NK-92 (cell line): Measurements from ENCODE around the gene NPHS1.
"Not testable (repeated sequence)": the region's sequence is repeated elsewhere in the genome, so short reads cannot be mapped to it uniquely, and the experiment has no call there.

Experiments used
- DNase-seq: peaks from one replicate; lab custom pipeline; 2025; ENCODE audit not compliant: unreplicated experiment; lab: John Stamatoyannopoulos, UW

NPHS1 gene

DNA sequence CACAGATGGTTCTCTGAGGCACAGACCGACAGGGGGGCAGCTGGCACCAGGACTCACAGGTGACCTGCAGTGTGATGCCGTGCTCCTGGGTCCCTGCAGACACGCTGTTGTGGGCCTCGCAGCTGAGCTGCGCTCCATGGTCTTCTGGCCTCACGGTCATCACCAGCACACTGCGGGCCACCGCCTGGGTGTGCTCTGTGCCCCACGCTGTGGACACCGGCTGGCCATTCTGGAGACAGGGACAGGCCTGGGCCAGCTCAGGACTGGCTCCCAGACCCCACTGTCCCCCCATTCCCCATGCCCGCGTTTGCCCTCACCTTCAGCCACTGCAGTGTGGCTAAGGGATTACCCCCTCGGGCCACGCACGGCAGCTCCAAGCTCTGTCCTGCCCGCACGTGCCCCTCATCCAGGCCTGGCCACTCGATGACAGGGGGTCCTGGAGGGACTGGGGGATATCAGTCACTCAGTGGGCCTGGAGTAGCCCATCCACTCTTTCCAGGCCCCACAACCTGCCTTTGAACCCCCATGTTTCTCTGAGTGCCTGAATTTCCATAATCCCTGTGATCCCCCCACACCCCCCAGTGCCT, 3.3 kb downstream of the NPHS1 start:
- DNase-seq: no peak

- DNase-seq: no peak
Observed at GRCh38 chr19:35848486-35848885, 3.8 kb downstream of the NPHS1 start.

GRCh38 chr19:35847911-35848310, 4.4 kb downstream of the NPHS1 start:
- DNase-seq: no peak

- DNase-seq: no peak
Observed at GRCh38 chr19:35846038-35846668, 6.2 kb downstream of the NPHS1 start.

GRCh38 chr19:35845215-35846037, 6.9 kb downstream of the NPHS1 start:
- DNase-seq: no peak

GRCh38 chr19:35844482-35845214, 7.7 kb downstream of the NPHS1 start:
- no peak for DNase-seq

DNA sequence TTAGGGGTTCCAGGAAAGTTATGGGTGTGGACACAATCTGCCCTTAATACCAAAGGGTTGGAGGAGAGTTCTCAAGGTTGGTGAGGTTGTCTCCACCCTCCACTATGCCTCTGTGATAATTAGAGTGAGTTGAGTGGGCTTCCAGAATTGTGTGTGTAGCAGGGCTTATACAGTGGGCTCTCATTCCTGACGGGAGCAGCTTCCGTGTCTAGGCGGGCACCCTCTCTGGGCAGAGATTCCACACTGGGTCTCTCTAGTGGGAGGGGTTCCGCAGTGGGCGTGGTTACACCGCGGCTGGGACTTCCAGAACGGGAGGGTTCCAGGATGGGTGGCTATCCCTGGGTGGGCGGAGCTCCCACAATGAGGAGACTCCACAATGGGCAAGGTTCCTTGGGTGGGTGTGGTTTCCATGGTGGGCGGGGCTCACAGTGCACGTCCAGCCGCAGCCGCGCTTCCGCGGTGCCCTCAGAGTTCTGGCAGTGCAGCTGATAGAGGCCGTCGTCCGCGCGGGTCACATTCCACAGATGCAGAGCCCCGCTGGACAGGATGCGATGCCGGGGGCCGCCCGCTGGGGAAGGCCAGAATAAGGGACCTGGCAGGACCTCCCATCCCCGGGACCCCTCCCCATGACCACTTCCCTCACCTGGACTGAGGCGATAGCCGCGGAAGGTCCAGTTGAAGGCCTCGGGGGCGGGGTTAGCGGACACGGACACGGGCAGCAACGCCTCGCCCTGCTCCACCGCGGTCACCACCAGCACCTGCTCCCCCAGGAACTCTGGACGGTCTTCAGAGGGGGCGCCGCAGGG, 8.4 kb downstream of the NPHS1 start:
- DNase-seq: no peak

- DNase-seq: no peak
Observed at GRCh38 chr19:35842666-35843272, 9.5 kb downstream of the NPHS1 start.

DNA sequence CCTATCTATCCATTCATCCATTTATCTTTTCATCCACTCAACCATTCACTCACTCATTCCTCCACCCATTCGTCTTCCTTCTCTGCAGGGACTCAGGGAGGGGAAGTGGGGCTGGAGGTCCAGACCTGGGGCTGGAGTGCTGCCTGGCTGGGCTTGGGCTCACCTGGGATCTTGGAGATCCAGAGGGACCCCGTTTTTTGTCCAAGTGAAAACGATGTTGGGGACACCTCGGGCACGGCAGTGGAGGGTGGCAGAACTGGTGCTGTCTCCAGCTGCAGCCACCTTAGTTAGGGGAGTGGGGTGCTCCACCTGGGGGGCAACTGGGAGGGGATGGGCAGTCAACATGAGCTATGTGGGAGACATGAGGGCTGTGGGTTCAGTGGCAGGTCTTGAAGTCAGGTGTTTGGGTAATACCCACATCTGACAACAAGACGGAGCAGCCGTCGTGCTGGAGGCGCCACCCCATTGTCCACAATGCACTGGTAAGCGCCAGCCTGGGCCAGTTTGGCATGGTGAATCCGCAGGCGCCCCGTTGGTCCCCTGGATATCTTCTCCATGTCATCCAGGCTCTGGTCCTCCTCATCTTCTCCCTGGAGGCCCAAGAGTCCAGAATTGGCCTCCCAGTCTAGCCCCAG, 10.2 kb downstream of the NPHS1 start:
- no peak for DNase-seq

DNA sequence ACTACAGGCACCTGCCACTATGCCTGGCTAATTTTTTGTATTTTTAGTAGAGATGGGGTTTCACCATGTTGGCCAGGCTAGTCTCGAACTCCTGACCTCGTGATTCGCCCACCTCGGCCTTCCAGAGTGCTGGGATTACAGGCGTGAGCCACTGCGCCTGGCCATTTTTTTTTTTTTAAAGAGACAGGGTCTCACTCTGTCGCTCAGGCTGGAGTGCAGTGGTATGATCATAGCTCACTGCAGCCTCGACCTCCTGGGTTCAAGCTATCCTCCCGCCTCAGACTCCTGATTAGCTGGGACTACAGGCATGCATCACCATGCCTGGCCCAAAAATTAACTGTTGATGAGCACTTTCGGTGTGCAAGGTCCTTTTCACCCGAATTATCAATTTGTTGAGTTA, 16.2 kb downstream of the NPHS1 start:
- not testable (repeated sequence) for DNase-seq

GRCh38 chr19:35833972-35834371, 18.3 kb downstream of the NPHS1 start:
- DNase-seq: no peak

- no peak for DNase-seq
Observed at GRCh38 chr19:35832054-35832453, 20.2 kb downstream of the NPHS1 start.

DNA sequence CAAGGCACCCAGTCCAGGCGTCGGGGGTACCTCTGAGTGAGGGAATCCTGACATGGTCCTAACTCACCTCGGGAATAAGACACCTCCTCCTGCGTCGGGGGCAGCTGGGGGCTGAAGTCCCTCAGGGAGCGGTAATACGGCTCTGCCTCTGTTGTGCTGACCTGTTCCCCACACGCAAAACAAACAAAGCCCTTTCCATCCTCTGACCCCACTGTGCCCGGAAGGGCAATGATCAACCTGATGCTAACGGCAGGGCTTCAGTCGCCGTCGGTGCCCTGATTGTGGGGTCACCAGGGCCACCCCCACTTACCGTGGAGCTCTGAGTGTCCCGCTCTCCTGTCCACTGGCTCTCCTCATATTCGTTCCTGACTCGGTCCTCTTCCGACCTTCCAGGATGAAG, 21.3 kb downstream of the NPHS1 start:
- DNase-seq: no peak

- no peak for DNase-seq
Observed at GRCh38 chr19:35828692-35829301, 23.5 kb downstream of the NPHS1 start.

DNA sequence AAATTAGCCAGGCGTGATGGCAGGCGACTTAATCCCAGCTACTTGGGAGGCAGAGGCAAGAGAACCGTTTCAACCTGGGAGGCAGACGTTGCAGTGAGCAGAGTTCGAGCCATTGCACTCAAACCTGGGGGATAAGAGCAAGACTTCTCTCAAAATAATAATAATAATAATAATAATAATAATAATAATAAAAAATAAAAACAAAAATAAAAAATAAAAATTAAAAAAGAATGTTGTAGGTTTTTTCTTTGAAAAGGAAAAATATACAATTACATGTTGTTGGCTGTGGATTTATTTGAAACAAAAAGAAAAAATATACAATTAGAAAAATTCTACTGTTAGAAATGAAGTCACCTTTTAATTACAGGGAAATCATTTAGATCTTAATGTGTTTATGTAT, 28.2 kb downstream of the NPHS1 start:
- DNase-seq: no peak

DNA sequence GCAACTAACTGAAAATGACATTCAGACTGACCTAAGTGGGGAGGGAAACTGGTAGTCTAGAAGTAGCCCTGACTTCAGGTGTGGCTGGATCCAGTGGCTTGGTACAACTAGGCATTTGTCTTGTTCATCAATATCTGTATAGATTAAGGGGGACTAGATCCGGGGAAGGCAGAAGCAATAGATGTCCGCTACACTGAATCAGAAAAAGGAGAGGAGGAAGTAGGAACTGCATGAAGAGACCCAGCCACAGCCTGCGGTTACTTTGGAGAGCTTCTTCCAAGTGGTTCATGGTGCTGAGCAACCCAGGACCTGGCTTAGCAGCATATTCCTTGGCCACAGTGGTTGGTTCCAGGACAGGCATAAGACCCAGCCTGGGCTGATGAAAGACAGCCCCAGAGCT, 29.7 kb downstream of the NPHS1 start:
- DNase-seq: no peak

- no peak for DNase-seq
Observed at GRCh38 chr19:35818445-35818844, 33.9 kb downstream of the NPHS1 start.

DNA sequence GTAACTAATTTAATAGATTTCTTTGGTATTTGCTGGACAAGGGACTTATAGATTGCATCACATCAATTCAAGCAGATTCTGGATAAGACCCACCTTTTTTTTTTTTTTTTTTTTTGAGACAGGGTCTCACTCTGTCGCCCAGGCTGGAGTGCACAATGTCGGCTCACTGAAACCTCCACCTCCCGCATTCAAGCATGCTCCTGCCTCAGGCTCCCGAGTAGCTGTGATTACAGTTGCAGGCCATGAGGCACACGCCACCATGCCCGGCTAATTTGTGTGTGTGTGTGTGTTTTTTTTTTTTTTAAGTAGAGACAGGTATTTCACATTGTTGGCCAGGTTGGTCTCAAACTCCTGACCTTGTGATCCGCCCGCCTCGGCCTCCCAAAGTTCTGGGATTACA, 35.5 kb downstream of the NPHS1 start:
- no peak for DNase-seq

DNA sequence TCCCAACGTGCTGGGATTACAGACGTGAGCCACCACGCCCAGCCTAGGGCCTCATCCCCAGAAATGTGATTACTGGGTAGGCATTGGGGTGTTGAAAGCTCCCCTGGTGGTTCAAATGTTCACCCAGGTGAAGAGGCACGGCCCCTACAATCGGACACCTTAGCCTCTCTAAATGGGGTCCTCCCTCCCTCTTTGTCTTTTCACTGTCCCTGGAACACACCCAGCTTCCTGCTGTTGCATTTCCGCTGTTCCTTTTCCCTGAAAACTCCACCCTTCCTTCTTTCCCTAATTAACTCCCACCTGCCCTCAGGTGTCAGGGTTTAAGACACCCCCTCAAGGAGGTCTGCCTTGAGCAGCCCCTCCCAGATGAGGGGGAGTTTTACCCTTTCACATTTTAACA, 36.0 kb downstream of the NPHS1 start:
- no peak for DNase-seq
